Activated naive CD4-positive, alpha-beta T cell treated with anti-CD3 and anti-CD28 coated beads for 36 hours (primary cell): Measurements from ENCODE around the gene SPNS2. TPM values are rescaled to one million over a fixed set of nuclear protein-coding genes. Genes with fewer than 3 reads are reported as not detected.

Experiments
- CTCF ChIA-PET: fragments of 350-600 bp; sonication (Branson Sonifier 250); formaldehyde crosslinking; loops from one replicate; lab custom pipeline; 2021; ENCODE audit warnings: antibody characterized with exemption; lab: Charles Lee
- DNase-seq: peaks from one replicate; pipeline ENCODE4 v3.0.0-alpha.2; 2020
- H3K27ac Mint-ChIP-seq: one replicate; pipeline ENCODE4 v1.8.0; 2021; ENCODE audit warnings: mild to moderate bottlenecking, mixed read lengths
- H3K27me3 Mint-ChIP-seq: one replicate; pipeline ENCODE4 v1.8.0; 2021; ENCODE audit warnings: low read depth, mixed read lengths
- H3K36me3 Mint-ChIP-seq: one replicate; pipeline ENCODE4 v1.8.0; 2021; ENCODE audit warnings: low read depth, mixed read lengths
- H3K4me1 Mint-ChIP-seq: one replicate; pipeline ENCODE4 v1.8.0; 2021; ENCODE audit warnings: low read depth, mixed read lengths
- H3K4me3 Mint-ChIP-seq: one replicate; pipeline ENCODE4 v1.8.0; 2021; ENCODE audit warnings: mild to moderate bottlenecking, moderate library complexity, mixed read lengths
- H3K9me3 Mint-ChIP-seq: one replicate; pipeline ENCODE4 v1.8.0; 2021; ENCODE audit warnings: mixed read lengths
- intact Hi-C: fragments of 100-400 bp; cut with micrococcal nuclease; formaldehyde crosslinking; loops from one replicate; pipeline ENCODE4 v1.15.1; 2023
- total RNA-seq, 2 experiments: library from RNA; stranded (reverse); gene quantifications; one replicate each; pipeline ENCODE4 v1.2.3, GENCODE V29; 2021

The SPNS2 gene
- total RNA-seq, 2 experiments from 2014 or later: 0.45 to 1.1 TPM

GRCh38 chr17:4501295-4501949 is 2.7 kb downstream of the SPNS2 start:
- DNase-seq: no peak
- no peaks in the 10 kb centered on the region for H3K36me3 Mint-ChIP-seq
- H3K27ac Mint-ChIP-seq: no peak overlapping the region
- no peak overlapping the region for H3K4me3 Mint-ChIP-seq
- intact Hi-C loops: loop anchor here (5.0 kb wide), 1 partner anchor 79 kb away; no protein-coding TSS in a partner anchor
- CTCF ChIA-PET: interaction anchor here (0.6 to 1.1 kb wide), 2 partner anchors 25 to 81 kb away, joined by 3 read pairs; no protein-coding TSS in a partner anchor
- H3K27me3 Mint-ChIP-seq: peaks cover 34% of the 10 kb centered on the region
- H3K9me3 Mint-ChIP-seq: no peaks in the 10 kb centered on the region
- peaks cover 19% of the 10 kb centered on the region for H3K4me1 Mint-ChIP-seq

GRCh38 chr17:4502466-4503154 is 3.9 kb downstream of the SPNS2 start:
- peaks cover 34% of the 10 kb centered on the region for H3K27me3 Mint-ChIP-seq
- no peak for DNase-seq
- H3K36me3 Mint-ChIP-seq: no peaks in the 10 kb centered on the region
- intact Hi-C loops: loop anchor here (5.0 kb wide), 1 partner anchor 80 kb away; no protein-coding TSS in a partner anchor
- no peaks in the 10 kb centered on the region for H3K9me3 Mint-ChIP-seq
- no peak overlapping the region for H3K27ac Mint-ChIP-seq
- CTCF ChIA-PET: no interaction called here
- peaks cover 19% of the 10 kb centered on the region for H3K4me1 Mint-ChIP-seq
- no peak overlapping the region for H3K4me3 Mint-ChIP-seq

DNA sequence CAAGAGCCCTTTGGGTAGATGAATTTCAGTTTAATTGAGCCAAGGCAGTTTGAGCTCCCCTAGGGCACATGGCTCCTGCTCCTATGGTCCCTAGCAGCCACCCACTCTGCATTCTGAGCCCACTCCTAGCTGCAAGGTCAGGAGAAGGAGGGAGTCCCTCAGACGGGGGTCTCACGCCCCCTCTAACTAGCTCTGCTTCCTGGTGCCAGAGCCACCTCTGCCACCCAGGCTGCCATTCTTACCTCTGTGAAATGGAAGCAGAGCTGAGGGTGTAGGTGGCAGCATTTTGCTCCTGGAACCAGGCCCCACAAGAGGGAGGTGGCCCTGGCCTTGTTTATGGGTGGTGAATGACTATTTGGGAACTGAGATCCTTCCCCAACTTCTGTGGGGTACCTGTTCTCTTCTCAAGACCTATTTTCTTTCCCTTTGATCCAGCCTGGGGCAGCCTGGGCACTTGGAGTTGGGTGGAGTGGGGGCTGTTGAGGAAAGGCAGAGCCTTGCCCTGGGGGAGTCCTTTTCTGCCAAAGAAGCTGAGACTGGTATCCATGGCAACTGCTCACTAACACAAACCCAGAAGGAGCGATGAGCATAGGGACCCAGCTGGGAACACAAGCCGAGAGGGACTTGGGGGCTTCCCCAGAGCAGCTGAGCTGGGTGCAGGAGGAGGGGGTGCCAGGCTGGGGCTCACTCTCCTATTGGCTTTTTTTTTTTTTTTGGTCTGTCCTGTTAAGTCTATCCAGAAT is 4.8 kb downstream of the SPNS2 start:
- CTCF ChIA-PET: no interaction called here
- intact Hi-C loops: loop anchor here (5.0 kb wide), 1 partner anchor 81 kb away; no protein-coding TSS in a partner anchor
- H3K36me3 Mint-ChIP-seq: no peaks in the 10 kb centered on the region
- no peak overlapping the region for H3K4me3 Mint-ChIP-seq
- no peak overlapping the region for H3K27ac Mint-ChIP-seq
- H3K27me3 Mint-ChIP-seq: peaks cover 34% of the 10 kb centered on the region
- H3K9me3 Mint-ChIP-seq: no peaks in the 10 kb centered on the region
- no peak for DNase-seq
- H3K4me1 Mint-ChIP-seq: peaks cover 19% of the 10 kb centered on the region

DNA sequence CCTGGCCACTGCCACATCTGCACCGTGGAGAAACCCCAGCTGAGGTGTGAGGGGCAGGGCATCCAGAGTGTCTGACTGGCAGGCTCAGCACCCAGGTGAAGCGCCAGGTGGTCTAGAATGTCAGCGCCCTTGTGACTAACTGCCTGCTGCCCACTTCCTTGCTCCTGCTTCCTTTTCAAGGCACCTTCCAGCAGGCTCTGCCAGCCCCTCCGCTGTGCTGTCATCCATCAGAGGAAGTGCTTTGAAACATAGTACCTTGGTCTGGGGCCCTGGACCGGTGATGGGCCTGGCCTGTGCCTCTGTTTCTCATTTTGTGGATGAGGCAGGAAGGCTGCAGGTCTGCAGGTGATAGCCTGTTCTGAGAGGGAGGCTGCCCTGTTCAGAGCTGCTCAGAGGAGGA is 5.5 kb downstream of the SPNS2 start:
- Mint-ChIP-seq H3K27ac (no peak overlapping the region), H3K9me3 (no peaks in the 10 kb centered on the region), H3K36me3 (no peaks in the 10 kb centered on the region), H3K4me3 (no peak overlapping the region), H3K4me1 (peaks cover 25% of the 10 kb centered on the region), H3K27me3 (peaks cover 34% of the 10 kb centered on the region)
- CTCF ChIA-PET: interaction anchor here (1.0 kb wide), 1 partner anchor 82 kb away, joined by 3 read pairs; no protein-coding TSS in a partner anchor
- intact Hi-C loops: loop anchor here (5.0 kb wide), 1 partner anchor 82 kb away; no protein-coding TSS in a partner anchor
- DNase-seq: no peak

GRCh38 chr17:4505187-4505586 is 6.5 kb downstream of the SPNS2 start:
- Mint-ChIP-seq H3K36me3 (no peaks in the 10 kb centered on the region), H3K4me3 (no peak overlapping the region), H3K9me3 (no peaks in the 10 kb centered on the region), H3K27ac (no peak overlapping the region), H3K27me3 (peaks cover 26% of the 10 kb centered on the region), H3K4me1 (peaks cover 24% of the 10 kb centered on the region)
- intact Hi-C loops: no loop called here
- CTCF ChIA-PET: interaction anchor here (1.0 kb wide), 1 partner anchor 83 kb away, joined by 3 read pairs; no protein-coding TSS in a partner anchor
- no peak for DNase-seq

GRCh38 chr17:4506175-4506813 is 7.6 kb downstream of the SPNS2 start:
- H3K4me1 Mint-ChIP-seq: peaks cover 17% of the 10 kb centered on the region
- intact Hi-C loops: no loop called here
- H3K9me3 Mint-ChIP-seq: no peaks in the 10 kb centered on the region
- H3K36me3 Mint-ChIP-seq: no peaks in the 10 kb centered on the region
- DNase-seq: no peak
- no peak overlapping the region for H3K4me3 Mint-ChIP-seq
- CTCF ChIA-PET: no interaction called here
- H3K27me3 Mint-ChIP-seq: peaks cover 15% of the 10 kb centered on the region
- H3K27ac Mint-ChIP-seq: no peak overlapping the region

- intact Hi-C loops: no loop called here
- H3K27me3 Mint-ChIP-seq: peaks cover 9% of the 10 kb centered on the region
These were observed 8.2 kb downstream of the SPNS2 start for GRCh38 chr17:4506892-4507291.

DNA sequence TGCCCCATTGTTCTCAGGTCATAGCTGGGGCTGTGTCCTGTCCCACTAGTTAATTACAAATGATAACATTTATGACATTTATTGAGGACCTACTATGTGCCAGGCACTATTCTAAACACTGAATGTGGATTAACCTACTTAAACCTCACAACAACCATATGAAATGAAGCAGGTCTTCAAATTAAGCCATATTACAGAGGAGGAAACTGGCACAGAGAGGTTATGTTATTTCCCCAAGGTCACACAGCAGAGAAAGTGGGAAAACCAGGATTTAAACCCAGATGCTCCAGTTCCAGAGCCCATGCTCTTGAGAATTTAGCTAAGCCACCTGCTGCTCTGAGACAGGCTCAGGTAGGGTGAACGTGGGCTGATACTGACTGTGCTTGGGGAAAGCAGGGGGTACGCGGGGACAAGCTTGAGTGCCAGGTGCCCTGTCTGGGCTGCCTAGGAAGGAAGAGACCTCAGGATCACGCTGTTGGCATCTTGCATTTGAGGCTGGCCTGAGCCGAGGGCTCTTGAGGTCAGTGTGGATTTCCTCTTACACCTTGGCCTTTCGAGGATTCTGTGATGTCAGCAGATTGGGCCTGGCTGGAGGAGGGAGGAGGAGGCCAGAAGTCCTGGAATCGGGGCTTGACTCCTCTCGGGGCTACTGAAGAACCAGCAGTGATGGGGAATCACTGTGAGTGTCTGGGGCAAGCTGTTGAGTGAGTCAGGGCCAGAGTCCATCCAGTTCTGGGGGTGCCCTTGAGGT is 8.9 kb downstream of the SPNS2 start:
- Mint-ChIP-seq H3K27ac (no peak overlapping the region), H3K9me3 (no peaks in the 10 kb centered on the region), H3K36me3 (no peaks in the 10 kb centered on the region), H3K4me1 (peaks cover 14% of the 10 kb centered on the region), H3K27me3 (peaks cover 7% of the 10 kb centered on the region), H3K4me3 (no peak overlapping the region)
- CTCF ChIA-PET: no interaction called here
- DNase-seq: no peak
- intact Hi-C loops: no loop called here

More at GRCh38 chr17:4506892-4507291, 8.2 kb downstream of the SPNS2 start:
- Mint-ChIP-seq H3K4me1 (peaks cover 14% of the 10 kb centered on the region), H3K9me3 (no peaks in the 10 kb centered on the region), H3K36me3 (no peaks in the 10 kb centered on the region), H3K27ac (no peak overlapping the region), H3K4me3 (no peak overlapping the region)
- no peak for DNase-seq
- CTCF ChIA-PET: no interaction called here

DNA sequence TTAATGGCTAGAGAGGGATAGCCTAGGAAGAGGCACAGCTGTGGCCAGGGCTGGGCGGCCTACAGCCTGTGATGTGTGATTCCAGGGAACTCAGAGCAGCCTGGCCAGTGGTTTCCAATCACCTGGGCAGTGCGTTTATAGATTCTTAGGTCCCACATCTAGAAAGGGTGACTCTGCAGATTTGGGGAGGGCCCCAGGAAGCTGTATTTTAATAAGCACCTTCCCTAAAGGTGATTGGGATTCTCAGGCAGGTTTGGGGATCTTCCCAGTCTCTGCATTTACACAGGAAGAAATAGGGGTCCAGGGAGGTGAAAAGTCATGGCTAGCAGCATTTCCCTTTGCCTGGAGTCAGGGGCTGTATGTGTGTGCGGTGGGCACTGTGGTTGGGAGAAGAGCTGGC is 9.5 kb downstream of the SPNS2 start:
- CTCF ChIA-PET: interaction anchor here (0.6 kb wide), 1 partner anchor 127 kb away, joined by 3 read pairs; no protein-coding TSS in a partner anchor
- peaks cover 2% of the 10 kb centered on the region for H3K27me3 Mint-ChIP-seq
- DNase-seq: no peak

DNA sequence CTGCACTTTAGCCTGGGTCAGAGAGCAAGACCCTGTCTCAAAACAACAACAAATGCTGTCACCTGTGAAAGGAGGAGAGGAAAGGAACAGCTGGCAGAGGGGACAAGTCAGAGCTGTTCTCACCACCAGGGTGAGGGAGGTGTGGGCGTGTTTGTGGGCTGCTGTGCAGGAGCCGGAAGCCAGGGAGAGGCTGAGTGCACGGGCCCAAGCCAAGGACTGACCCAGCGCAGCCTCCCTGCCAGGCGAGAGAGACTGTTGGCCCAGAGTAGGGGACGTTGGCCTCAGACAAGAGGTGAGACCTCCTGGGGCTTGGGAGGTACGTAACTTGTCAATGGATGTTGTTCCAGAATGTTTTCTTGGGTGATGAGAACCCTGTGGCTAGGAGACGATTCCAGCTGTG is 10.7 kb downstream of the SPNS2 start:
- H3K4me1 Mint-ChIP-seq: peaks cover 12% of the 10 kb centered on the region
- intact Hi-C loops: no loop called here

More for the DNA sequence above, 9.5 kb downstream of the SPNS2 start:
- no peaks in the 10 kb centered on the region for H3K36me3 Mint-ChIP-seq
- no peak overlapping the region for H3K4me3 Mint-ChIP-seq
- peaks cover 14% of the 10 kb centered on the region for H3K4me1 Mint-ChIP-seq
- H3K9me3 Mint-ChIP-seq: no peaks in the 10 kb centered on the region
- no peak overlapping the region for H3K27ac Mint-ChIP-seq
- intact Hi-C loops: no loop called here

GRCh38 chr17:4509923-4510617 is 11.4 kb downstream of the SPNS2 start:
- Mint-ChIP-seq H3K27me3 (no peaks in the 10 kb centered on the region), H3K9me3 (no peaks in the 10 kb centered on the region), H3K36me3 (no peaks in the 10 kb centered on the region), H3K27ac (no peak overlapping the region), H3K4me1 (peaks cover 12% of the 10 kb centered on the region), H3K4me3 (no peak overlapping the region)
- intact Hi-C loops: no loop called here
- CTCF ChIA-PET: interaction anchor here (0.6 to 1.3 kb wide), 2 partner anchors 88 to 89 kb away, joined by 3 read pairs; no protein-coding TSS in a partner anchor
- no peak for DNase-seq

More for the DNA sequence above, 10.7 kb downstream of the SPNS2 start:
- Mint-ChIP-seq H3K27me3 (no peaks in the 10 kb centered on the region), H3K36me3 (no peaks in the 10 kb centered on the region), H3K27ac (no peak overlapping the region), H3K4me3 (no peak overlapping the region), H3K9me3 (no peaks in the 10 kb centered on the region)
- peak; percentile 24 for DNase-seq
- CTCF ChIA-PET: interaction anchor here (0.7 to 1.3 kb wide), 2 partner anchors 89 to 310 kb away, joined by 3 read pairs; no protein-coding TSS in a partner anchor
